ENCODE measurements around the gene TRMT1.

TRMT1 gene

DNA sequence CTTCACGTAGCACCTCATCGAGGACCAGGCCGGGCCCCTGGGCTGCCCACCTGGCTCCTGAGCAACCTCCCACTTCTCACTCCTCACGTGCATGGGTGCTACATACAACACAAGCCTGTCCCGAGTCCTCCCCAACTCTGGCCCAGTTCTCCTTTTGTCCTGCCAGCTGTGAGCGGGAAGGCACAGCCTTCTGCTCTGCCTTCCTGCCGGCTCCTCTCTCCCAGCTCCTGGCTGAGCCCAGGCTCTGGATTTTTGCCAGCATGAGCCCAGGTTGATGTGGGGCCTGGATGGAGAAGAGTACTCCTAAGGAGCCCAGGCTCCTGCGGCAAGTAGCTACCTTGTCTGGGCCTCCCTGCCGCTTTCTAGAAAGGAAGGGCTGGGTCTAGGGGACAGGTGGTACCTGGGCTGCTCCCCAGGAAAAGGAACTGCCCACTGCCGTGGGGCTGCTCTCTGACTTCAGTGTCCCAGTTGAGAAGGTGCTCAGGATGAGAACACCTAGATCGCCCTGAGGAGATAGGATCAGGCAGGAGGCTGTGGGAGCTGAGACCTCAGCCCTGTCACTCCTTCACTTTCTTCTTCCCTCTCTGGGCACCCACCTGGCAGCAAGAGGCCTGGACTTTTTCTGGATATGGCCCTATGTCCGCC lies 37.5 kb downstream of the TRMT1 start:
- Histone ChIP-seq H2AFZ (ENCODE audit: low read depth, low read length) (no peak overlapping the region), H3K9ac (ENCODE audit: low read length) (peak overlapping the region; percentile 78), H2AK5ac (ENCODE audit: low read length, severe bottlenecking) (peak overlapping the region; percentile 15), H3K18ac (ENCODE audit: low read depth in 1 of 2, low read length in 2 of 2) (peak overlapping the region; percentile 18), H2BK15ac (ENCODE audit: low read depth, poor library complexity, severe bottlenecking) (no peak overlapping the region), H2BK12ac (ENCODE audit: low read length in 2 of 2) (peak overlapping the region in 1 of 2 experiments; percentile 10), H3K14ac (ENCODE audit: low read length in 2 of 2) (no peak overlapping the region), H3K4ac (ENCODE audit: low read depth in 1 of 2, low read length in 2 of 2) (no peak overlapping the region), H3K36me3 (ENCODE audit: control insufficient read depth in 1 of 2, insufficient read depth in 2 of 2, low read depth in 1 of 2, low read length in 2 of 2) (peaks cover 5 to 91% of the 10 kb centered on the region in 2 experiments), H4K8ac (ENCODE audit: low read length) (peak overlapping the region; percentile 83), H3K4me2 (ENCODE audit: low read length, poor library complexity, severe bottlenecking) (no peak overlapping the region), H3K9me3 (ENCODE audit: control insufficient read depth, low read length) (no peaks in the 10 kb centered on the region), H3K4me3 (ENCODE audit: insufficient read depth in 1 of 2, low read depth in 1 of 2, low read length in 2 of 2) (peak overlapping the region in 1 of 2 experiments; percentile 42), H3K27me3 (ENCODE audit: control insufficient read depth in 1 of 2, insufficient read depth in 1 of 2, low read length in 2 of 2) (peaks cover 0 to 48% of the 10 kb centered on the region in 2 experiments), H2BK120ac (ENCODE audit: low read depth, low read length) (no peak overlapping the region), H3K4me1 (ENCODE audit: control insufficient read depth, insufficient read depth, low read depth, low read length) (peaks cover 43% of the 10 kb centered on the region), H3K79me1 (replicated peaks; ENCODE audit: low read length, poor library complexity, severe bottlenecking) (no peaks in the 10 kb centered on the region), H4K91ac (ENCODE audit: low read length) (peak overlapping the region; percentile 74), H3K23ac (ENCODE audit: low read length in 2 of 2) (no peak overlapping the region), H3K27ac (ENCODE audit: low read length, poor library complexity, severe bottlenecking) (no peak overlapping the region), H2BK5ac (ENCODE audit: low read depth, low read length, poor library complexity, severe bottlenecking) (no peak overlapping the region)
- WGBS: 85% methylated on average over 12 of the region's 12 CpGs
- DNase-seq: no peak

- Histone ChIP-seq H3K4ac (ENCODE audit: low read depth in 1 of 2, low read length in 2 of 2) (peak overlapping the region in 1 of 2 experiments; percentile 62), H4K91ac (ENCODE audit: low read length) (no peak overlapping the region), H3K9me3 (ENCODE audit: control insufficient read depth, low read length) (no peaks in the 10 kb centered on the region), H3K9ac (ENCODE audit: low read length) (peak overlapping the region; percentile 78), H4K8ac (ENCODE audit: low read length) (no peak overlapping the region), H3K18ac (ENCODE audit: low read depth in 1 of 2, low read length in 2 of 2) (no peak overlapping the region), H3K36me3 (ENCODE audit: control insufficient read depth in 1 of 2, insufficient read depth in 2 of 2, low read depth in 1 of 2, low read length in 2 of 2) (peaks cover 5 to 91% of the 10 kb centered on the region in 2 experiments), H3K4me2 (ENCODE audit: low read length, poor library complexity, severe bottlenecking) (no peak overlapping the region), H3K79me1 (replicated peaks; ENCODE audit: low read length, poor library complexity, severe bottlenecking) (no peaks in the 10 kb centered on the region), H2AFZ (ENCODE audit: low read depth, low read length) (no peak overlapping the region), H2BK12ac (ENCODE audit: low read length in 2 of 2) (no peak overlapping the region), H2AK5ac (ENCODE audit: low read length, severe bottlenecking) (peak overlapping the region; percentile 46), H3K4me1 (ENCODE audit: control insufficient read depth, insufficient read depth, low read depth, low read length) (peaks cover 38% of the 10 kb centered on the region), H3K4me3 (ENCODE audit: insufficient read depth in 1 of 2, low read depth in 1 of 2, low read length in 2 of 2) (peak overlapping the region in 1 of 2 experiments; percentile 26), H3K14ac (ENCODE audit: low read length in 2 of 2) (no peak overlapping the region), H2BK120ac (ENCODE audit: low read depth, low read length) (no peak overlapping the region), H3K27ac (ENCODE audit: low read length, poor library complexity, severe bottlenecking) (no peak overlapping the region), H2BK5ac (ENCODE audit: low read depth, low read length, poor library complexity, severe bottlenecking) (no peak overlapping the region), H3K23ac (ENCODE audit: low read length in 2 of 2) (no peak overlapping the region), H2BK15ac (ENCODE audit: low read depth, poor library complexity, severe bottlenecking) (no peak overlapping the region), H3K27me3 (ENCODE audit: control insufficient read depth in 1 of 2, insufficient read depth in 1 of 2, low read length in 2 of 2) (peaks cover 0 to 55% of the 10 kb centered on the region in 2 experiments)
- DNase-seq: no peak
- WGBS: 66% methylated on average over 6 of the region's 10 CpGs
Observed at GRCh38 chr19:13078381-13078780, 38.2 kb downstream of the TRMT1 start.

GRCh38 chr19:13077240-13077639 lies 39.3 kb downstream of the TRMT1 start:
- Histone ChIP-seq H2AK5ac (ENCODE audit: low read length, severe bottlenecking) (no peak overlapping the region), H3K36me3 (ENCODE audit: control insufficient read depth in 1 of 2, insufficient read depth in 2 of 2, low read depth in 1 of 2, low read length in 2 of 2) (peaks cover 5 to 87% of the 10 kb centered on the region in 2 experiments), H3K4me3 (ENCODE audit: insufficient read depth in 1 of 2, low read depth in 1 of 2, low read length in 2 of 2) (no peak overlapping the region), H3K4me1 (ENCODE audit: control insufficient read depth, insufficient read depth, low read depth, low read length) (peaks cover 29% of the 10 kb centered on the region), H4K8ac (ENCODE audit: low read length) (peak overlapping the region; percentile 62), H3K79me1 (replicated peaks; ENCODE audit: low read length, poor library complexity, severe bottlenecking) (no peaks in the 10 kb centered on the region), H2BK15ac (ENCODE audit: low read depth, poor library complexity, severe bottlenecking) (no peak overlapping the region), H3K23ac (ENCODE audit: low read length in 2 of 2) (no peak overlapping the region), H3K9me3 (ENCODE audit: control insufficient read depth, low read length) (no peaks in the 10 kb centered on the region), H2BK120ac (ENCODE audit: low read depth, low read length) (no peak overlapping the region), H4K91ac (ENCODE audit: low read length) (no peak overlapping the region), H3K4me2 (ENCODE audit: low read length, poor library complexity, severe bottlenecking) (no peak overlapping the region), H2BK5ac (ENCODE audit: low read depth, low read length, poor library complexity, severe bottlenecking) (no peak overlapping the region), H3K18ac (ENCODE audit: low read depth in 1 of 2, low read length in 2 of 2) (peak overlapping the region in 1 of 2 experiments; percentile 13), H3K27ac (ENCODE audit: low read length, poor library complexity, severe bottlenecking) (no peak overlapping the region), H2AFZ (ENCODE audit: low read depth, low read length) (no peak overlapping the region), H2BK12ac (ENCODE audit: low read length in 2 of 2) (no peak overlapping the region), H3K9ac (ENCODE audit: low read length) (peak overlapping the region; percentile 45), H3K14ac (ENCODE audit: low read length in 2 of 2) (no peak overlapping the region), H3K4ac (ENCODE audit: low read depth in 1 of 2, low read length in 2 of 2) (peak overlapping the region in 1 of 2 experiments; percentile 46), H3K27me3 (ENCODE audit: control insufficient read depth in 1 of 2, insufficient read depth in 1 of 2, low read length in 2 of 2) (peaks cover 0 to 66% of the 10 kb centered on the region in 2 experiments)
- no peak for DNase-seq
- WGBS: 42% methylated on average over 11 of the region's 11 CpGs

DNA sequence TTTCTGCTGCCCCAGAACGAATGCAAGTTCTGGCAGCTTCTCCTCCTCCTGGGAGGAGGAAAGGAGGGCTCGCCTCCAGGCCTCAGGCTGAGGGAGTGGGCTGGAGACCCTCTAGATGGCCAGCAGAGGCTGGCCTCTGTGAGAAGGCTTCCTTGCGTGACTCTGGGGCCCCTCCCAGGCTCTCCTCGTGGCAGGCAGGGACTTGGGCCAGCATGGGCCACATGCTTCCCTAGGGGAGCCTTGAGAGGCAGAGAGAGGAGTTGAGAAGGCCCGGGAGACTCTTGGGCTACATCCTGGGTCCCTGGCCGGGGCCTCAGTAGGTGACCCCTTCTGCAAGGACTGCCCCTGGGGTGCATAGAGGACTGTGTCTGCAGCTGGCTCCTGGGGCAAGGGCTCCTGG lies 39.8 kb downstream of the TRMT1 start:
- no peak overlapping the region for H3K27ac ChIP-seq (ENCODE audit: low read length, poor library complexity, severe bottlenecking)
- H3K23ac ChIP-seq (ENCODE audit: low read length in 2 of 2): no peak overlapping the region
- peaks cover 5 to 82% of the 10 kb centered on the region in 2 experiments for H3K36me3 ChIP-seq (ENCODE audit: control insufficient read depth in 1 of 2, insufficient read depth in 2 of 2, low read depth in 1 of 2, low read length in 2 of 2)
- no peak overlapping the region for H3K18ac ChIP-seq (ENCODE audit: low read depth in 1 of 2, low read length in 2 of 2)
- H3K4me1 ChIP-seq (ENCODE audit: control insufficient read depth, insufficient read depth, low read depth, low read length): peaks cover 25% of the 10 kb centered on the region
- DNase-seq: no peak
- H3K14ac ChIP-seq (ENCODE audit: low read length in 2 of 2): no peak overlapping the region
- H2BK120ac ChIP-seq (ENCODE audit: low read depth, low read length): no peak overlapping the region
- H4K91ac ChIP-seq (ENCODE audit: low read length): no peak overlapping the region
- H4K8ac ChIP-seq (ENCODE audit: low read length): no peak overlapping the region
- H3K9ac ChIP-seq (ENCODE audit: low read length): peak overlapping the region; percentile 45
- H3K79me1 ChIP-seq (replicated peaks; ENCODE audit: low read length, poor library complexity, severe bottlenecking): no peaks in the 10 kb centered on the region
- no peak overlapping the region for H3K4me2 ChIP-seq (ENCODE audit: low read length, poor library complexity, severe bottlenecking)
- no peak overlapping the region for H2BK15ac ChIP-seq (ENCODE audit: low read depth, poor library complexity, severe bottlenecking)
- no peak overlapping the region for H2BK5ac ChIP-seq (ENCODE audit: low read depth, low read length, poor library complexity, severe bottlenecking)
- H3K4ac ChIP-seq (ENCODE audit: low read depth in 1 of 2, low read length in 2 of 2): no peak overlapping the region
- H3K27me3 ChIP-seq (ENCODE audit: control insufficient read depth in 1 of 2, insufficient read depth in 1 of 2, low read length in 2 of 2): peaks cover 0 to 71% of the 10 kb centered on the region in 2 experiments
- no peak overlapping the region for H3K4me3 ChIP-seq (ENCODE audit: insufficient read depth in 1 of 2, low read depth in 1 of 2, low read length in 2 of 2)
- H2BK12ac ChIP-seq (ENCODE audit: low read length in 2 of 2): no peak overlapping the region
- WGBS: 62% methylated on average over 6 of the region's 6 CpGs
- H2AFZ ChIP-seq (ENCODE audit: low read depth, low read length): no peak overlapping the region
- no peak overlapping the region for H2AK5ac ChIP-seq (ENCODE audit: low read length, severe bottlenecking)
- H3K9me3 ChIP-seq (ENCODE audit: control insufficient read depth, low read length): no peaks in the 10 kb centered on the region
